ENCODE measurements around the gene TRAF3IP1. TPM values are rescaled to one million over a fixed set of nuclear protein-coding genes. Genes with fewer than 3 reads are reported as not detected.

Gene TRAF3IP1
- total and polyA plus RNA-seq, 2 of the 13 experiments (the other 11 are each of a cell fraction or from before 2014, with no cell fraction given), result 4.1 to 12.9 TPM

DNA sequence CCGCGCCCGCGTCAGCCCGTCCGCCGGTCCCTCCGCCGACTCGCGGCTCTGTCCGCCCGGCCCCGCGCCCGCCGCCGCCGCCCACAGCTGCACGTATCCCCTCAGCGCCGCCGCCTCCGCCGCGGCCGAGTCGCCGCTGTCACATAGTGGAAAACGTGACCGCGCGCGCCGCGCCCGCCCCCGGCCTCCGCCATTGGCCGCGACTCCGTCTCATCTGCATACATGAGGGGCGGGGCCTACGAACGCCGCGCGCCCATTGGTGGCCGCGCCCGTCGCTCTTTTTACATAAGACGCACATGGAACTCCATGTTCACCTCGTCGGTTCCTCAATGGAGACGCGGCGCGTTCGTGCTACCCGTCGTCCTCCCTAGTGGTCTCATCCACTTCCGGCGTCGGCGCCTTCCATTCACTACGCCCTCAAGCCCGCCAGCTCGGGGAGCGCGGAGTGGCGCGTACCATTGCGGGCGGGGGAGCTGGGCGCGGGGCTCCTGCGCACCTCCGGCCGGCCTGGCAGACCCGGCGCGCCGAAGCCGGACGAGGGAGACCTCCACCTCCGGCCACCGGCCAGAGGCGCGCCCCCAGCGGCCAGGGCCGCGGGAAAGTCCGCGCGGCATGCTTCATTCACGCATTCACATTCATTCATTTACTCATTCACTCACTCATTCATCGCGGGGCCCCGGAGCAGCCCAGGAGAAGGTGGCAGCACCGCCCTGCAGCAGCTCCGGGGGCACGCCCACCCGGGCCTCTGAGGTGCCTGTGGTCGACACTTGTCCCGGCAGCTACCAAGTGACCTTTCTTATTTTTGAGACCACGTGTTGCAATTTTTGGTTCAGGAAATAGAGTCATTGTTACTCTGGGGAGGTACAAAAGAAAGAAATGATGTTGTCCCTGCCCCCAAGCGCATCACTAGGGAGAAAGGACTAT is 31.4 kb upstream of the TRAF3IP1 start (continued):
- TF ChIP-seq KDM2A (CRISPR knock-in tag; IDR thresholded peaks at IDR 0.05; ENCODE audit: borderline replicate concordance, low read depth) (peak; percentile 94), DNMT3B (CRISPR knock-in tag; conservative IDR thresholded peaks at IDR 0.05) (0 out of 2 replicates have a peak, but pooled peaks have one; percentile 63), MAX (IDR thresholded peaks at IDR 0.05) (peak; percentile 100), MIER3 (CRISPR knock-in tag; IDR thresholded peaks at IDR 0.05; ENCODE audit: borderline replicate concordance) (peak; percentile 72; the same call in 1 of the 2 replicates), ZNF788 (CRISPR knock-in tag; IDR thresholded peaks at IDR 0.05; ENCODE audit: borderline replicate concordance) (peak; percentile 91; the same call in 1 of the 2 replicates), PAWR (CRISPR knock-in tag; IDR thresholded peaks at IDR 0.05; ENCODE audit: borderline replicate concordance) (no peak), ZNF367 (CRISPR knock-in tag; IDR thresholded peaks at IDR 0.05; ENCODE audit: borderline replicate concordance) (no peak), PRPF4 (IDR thresholded peaks at IDR 0.05; ENCODE audit: low read depth, low read length, poor library complexity, severe bottlenecking) (no peak), HMGXB3 (CRISPR knock-in tag; IDR thresholded peaks at IDR 0.05; ENCODE audit: borderline replicate concordance) (peak; percentile 75; the same call in 1 of the 2 replicates), TEAD3 (CRISPR knock-in tag; optimal IDR thresholded peaks at IDR 0.05; ENCODE audit: borderline replicate concordance) (peak; percentile 83), ZNF577 (CRISPR knock-in tag; IDR thresholded peaks at IDR 0.05; ENCODE audit: borderline replicate concordance, low read depth) (no peak), ZNF34 (CRISPR knock-in tag; IDR thresholded peaks at IDR 0.05; ENCODE audit: borderline replicate concordance) (no peak), SRF (IDR thresholded peaks at IDR 0.05; ENCODE audit: low read depth, low read length) (0 out of 2 replicates have a peak, but pooled peaks have one; percentile 33)
- TF ChIP-seq, protein P1, sequence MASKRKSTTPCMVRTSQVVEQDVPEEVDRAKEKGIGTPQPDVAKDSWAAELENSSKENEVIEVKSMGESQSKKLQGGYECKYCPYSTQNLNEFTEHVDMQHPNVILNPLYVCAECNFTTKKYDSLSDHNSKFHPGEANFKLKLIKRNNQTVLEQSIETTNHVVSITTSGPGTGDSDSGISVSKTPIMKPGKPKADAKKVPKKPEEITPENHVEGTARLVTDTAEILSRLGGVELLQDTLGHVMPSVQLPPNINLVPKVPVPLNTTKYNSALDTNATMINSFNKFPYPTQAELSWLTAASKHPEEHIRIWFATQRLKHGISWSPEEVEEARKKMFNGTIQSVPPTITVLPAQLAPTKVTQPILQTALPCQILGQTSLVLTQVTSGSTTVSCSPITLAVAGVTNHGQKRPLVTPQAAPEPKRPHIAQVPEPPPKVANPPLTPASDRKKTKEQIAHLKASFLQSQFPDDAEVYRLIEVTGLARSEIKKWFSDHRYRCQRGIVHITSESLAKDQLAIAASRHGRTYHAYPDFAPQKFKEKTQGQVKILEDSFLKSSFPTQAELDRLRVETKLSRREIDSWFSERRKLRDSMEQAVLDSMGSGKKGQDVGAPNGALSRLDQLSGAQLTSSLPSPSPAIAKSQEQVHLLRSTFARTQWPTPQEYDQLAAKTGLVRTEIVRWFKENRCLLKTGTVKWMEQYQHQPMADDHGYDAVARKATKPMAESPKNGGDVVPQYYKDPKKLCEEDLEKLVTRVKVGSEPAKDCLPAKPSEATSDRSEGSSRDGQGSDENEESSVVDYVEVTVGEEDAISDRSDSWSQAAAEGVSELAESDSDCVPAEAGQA (IDR thresholded peaks at IDR 0.05; ENCODE audit: low read depth), result peak; percentile 90
- TF ChIP-seq, protein P1 (CRISPR knock-in tag; IDR thresholded peaks at IDR 0.05; ENCODE audit: borderline replicate concordance), result 0 out of 2 replicates have a peak, but pooled peaks have one; percentile 29
- TF ChIP-seq, protein P2, sequence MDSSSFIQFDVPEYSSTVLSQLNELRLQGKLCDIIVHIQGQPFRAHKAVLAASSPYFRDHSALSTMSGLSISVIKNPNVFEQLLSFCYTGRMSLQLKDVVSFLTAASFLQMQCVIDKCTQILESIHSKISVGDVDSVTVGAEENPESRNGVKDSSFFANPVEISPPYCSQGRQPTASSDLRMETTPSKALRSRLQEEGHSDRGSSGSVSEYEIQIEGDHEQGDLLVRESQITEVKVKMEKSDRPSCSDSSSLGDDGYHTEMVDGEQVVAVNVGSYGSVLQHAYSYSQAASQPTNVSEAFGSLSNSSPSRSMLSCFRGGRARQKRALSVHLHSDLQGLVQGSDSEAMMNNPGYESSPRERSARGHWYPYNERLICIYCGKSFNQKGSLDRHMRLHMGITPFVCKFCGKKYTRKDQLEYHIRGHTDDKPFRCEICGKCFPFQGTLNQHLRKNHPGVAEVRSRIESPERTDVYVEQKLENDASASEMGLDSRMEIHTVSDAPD (CRISPR knock-in tag; IDR thresholded peaks at IDR 0.05), result peak; percentile 37; the same call in 1 of the 2 replicates
